Measurements from ENCODE around the gene FPR2.

The FPR2 gene

GRCh38 chr19:51781999-51782398 lies 21.0 kb downstream of the FPR2 start:
- DNase-seq (ENCODE audit: low read depth in 4 of 4, low spot score in 1 of 4) = no peak

- DNase-seq (ENCODE audit: low read depth in 4 of 4, low spot score in 1 of 4) = no peak
Observed at GRCh38 chr19:51783372-51783771, 22.4 kb downstream of the FPR2 start.

GRCh38 chr19:51784109-51784785 lies 23.3 kb downstream of the FPR2 start:
- no peak for DNase-seq (ENCODE audit: low read depth in 4 of 4, low spot score in 1 of 4)

GRCh38 chr19:51784922-51785690 lies 24.1 kb downstream of the FPR2 start:
- DNase-seq (ENCODE audit: low read depth in 4 of 4, low spot score in 1 of 4) = peak; percentile 5 to 45 (median 28)

- no peak for DNase-seq (ENCODE audit: low read depth in 4 of 4, low spot score in 1 of 4)
Observed at GRCh38 chr19:51786646-51787494, 25.9 kb downstream of the FPR2 start.

- DNase-seq (ENCODE audit: low read depth in 4 of 4, low spot score in 1 of 4) = no peak
Observed at GRCh38 chr19:51788029-51788428, 27.0 kb downstream of the FPR2 start.

- no peak for DNase-seq (ENCODE audit: low read depth in 4 of 4, low spot score in 1 of 4)
Observed at GRCh38 chr19:51789061-51789795, 28.2 kb downstream of the FPR2 start.

- DNase-seq (ENCODE audit: low read depth in 4 of 4, low spot score in 1 of 4) = no peak
Observed at GRCh38 chr19:51792932-51793331, 32.0 kb downstream of the FPR2 start.

GRCh38 chr19:51793994-51794393 lies 33.0 kb downstream of the FPR2 start:
- DNase-seq (ENCODE audit: low read depth in 4 of 4, low spot score in 1 of 4) = no peak

- DNase-seq (ENCODE audit: low read depth in 4 of 4, low spot score in 1 of 4) = no peak
Observed at GRCh38 chr19:51794885-51795490, 34.0 kb downstream of the FPR2 start, which contains the start of gene FPR3. TSS of gene FPR3 (plus strand) at chr19:51795157. CDS start at chr19:51823749, 28,592 bp downstream.

GRCh38 chr19:51796195-51796679 lies 35.3 kb downstream of the FPR2 start:
- no peak for DNase-seq (ENCODE audit: low read depth in 4 of 4, low spot score in 1 of 4)

GRCh38 chr19:51797480-51797879 lies 36.5 kb downstream of the FPR2 start:
- no peak for DNase-seq (ENCODE audit: low read depth in 4 of 4, low spot score in 1 of 4)

GRCh38 chr19:51798062-51798461 lies 37.1 kb downstream of the FPR2 start:
- DNase-seq (ENCODE audit: low read depth in 4 of 4, low spot score in 1 of 4) = no peak

- no peak for DNase-seq (ENCODE audit: low read depth in 4 of 4, low spot score in 1 of 4)
Observed at GRCh38 chr19:51799034-51799773, 38.2 kb downstream of the FPR2 start.

- DNase-seq (ENCODE audit: low read depth in 4 of 4, low spot score in 1 of 4) = no peak
Observed at GRCh38 chr19:51799774-51800472, 38.9 kb downstream of the FPR2 start.

- DNase-seq (ENCODE audit: low read depth in 4 of 4, low spot score in 1 of 4) = no peak
Observed at GRCh38 chr19:51800473-51801244, 39.7 kb downstream of the FPR2 start.

GRCh38 chr19:51802775-51803174 lies 41.8 kb downstream of the FPR2 start:
- DNase-seq (ENCODE audit: low read depth in 4 of 4, low spot score in 1 of 4) = no peak

GRCh38 chr19:51803519-51803918 lies 42.5 kb downstream of the FPR2 start:
- DNase-seq (ENCODE audit: low read depth in 4 of 4, low spot score in 1 of 4) = no peak

Measured in stimulated activated CD4-positive, alpha-beta T cell treated with anti-CD3 and anti-CD28 coated beads, Interleukin-1b, Interleukin-23, amount 100 ng/mL, for 24 hours (primary cell).